SK-MEL-5 (cell line): ENCODE results near the gene USP46. TPM values are rescaled to one million over a fixed set of nuclear protein-coding genes. Genes with fewer than 3 reads are reported as not detected.

Source experiments
- DNase-seq: peaks from one replicate; pipeline ENCODE4 v3.0.0-alpha.2; 2016; ENCODE audit warnings: low read depth, low spot score
- in situ Hi-C: cut with HindIII; loops from 2 replicates; pipeline ENCODE4 v1.10.0; 2016; ENCODE audit warnings: low sequenced_read_pairs, high pct_unique_total_duplicates, low pct_unique_long_range_greater_than_20kb
- total RNA-seq: library from RNA; depleted of rRNA; stranded (reverse); fragments of >200 nt; shearing (Covaris generic); gene quantifications from 2 replicates; pipeline ENCODE4 v1.2.3, GENCODE V29; 2014

USP46 gene
- total RNA-seq, 1 experiment from 2014 or later = 10.0 TPM

GRCh38 chr4:52660643-52661042, 1.5 kb upstream of the USP46 start:
- DNase-seq = no peak
- in situ Hi-C loops = no loop called here

GRCh38 chr4:52659722-52660261, 691 bp upstream of the USP46 start:
- no peak for DNase-seq
- in situ Hi-C loops = no loop called here

GRCh38 chr4:52658641-52659000, 480 bp downstream of the USP46 start:
- DNase-seq = no peak
- in situ Hi-C loops = no loop called here

- in situ Hi-C loops = no loop called here
- no peak for DNase-seq
These were observed 1.2 kb downstream of the USP46 start for GRCh38 chr4:52657618-52658501.

GRCh38 chr4:52657292-52657617, 1.8 kb downstream of the USP46 start:
- in situ Hi-C loops = no loop called here
- no peak for DNase-seq

GRCh38 chr4:52655506-52655905, 3.6 kb downstream of the USP46 start:
- no peak for DNase-seq
- in situ Hi-C loops = no loop called here

GRCh38 chr4:52651996-52652672, 7.0 kb downstream of the USP46 start:
- no peak for DNase-seq
- in situ Hi-C loops = no loop called here

GRCh38 chr4:52648836-52649235, 10.3 kb downstream of the USP46 start:
- in situ Hi-C loops = no loop called here
- no peak for DNase-seq

GRCh38 chr4:52646741-52647140, 12.4 kb downstream of the USP46 start:
- no peak for DNase-seq
- in situ Hi-C loops = no loop called here

GRCh38 chr4:52646096-52646495, 13.0 kb downstream of the USP46 start:
- in situ Hi-C loops = no loop called here
- DNase-seq = no peak

GRCh38 chr4:52645300-52645699, 13.8 kb downstream of the USP46 start:
- no peak for DNase-seq
- in situ Hi-C loops = no loop called here

GRCh38 chr4:52643785-52644244, 15.3 kb downstream of the USP46 start:
- in situ Hi-C loops = no loop called here
- DNase-seq = no peak

- DNase-seq = no peak
- in situ Hi-C loops = no loop called here
These were observed 15.9 kb downstream of the USP46 start for GRCh38 chr4:52643190-52643589.

GRCh38 chr4:52641854-52642563, 17.1 kb downstream of the USP46 start:
- in situ Hi-C loops = no loop called here
- no peak for DNase-seq

- no peak for DNase-seq
- in situ Hi-C loops = no loop called here
These were observed 18.1 kb downstream of the USP46 start for GRCh38 chr4:52640808-52641565.

GRCh38 chr4:52638717-52639116, 20.4 kb downstream of the USP46 start:
- in situ Hi-C loops = no loop called here
- no peak for DNase-seq

GRCh38 chr4:52637116-52637515, 22.0 kb downstream of the USP46 start:
- DNase-seq = no peak
- in situ Hi-C loops = no loop called here

GRCh38 chr4:52635560-52635959, 23.5 kb downstream of the USP46 start:
- in situ Hi-C loops = no loop called here
- DNase-seq = no peak
